Stomach (tissue), 9 donors: Measurements from ENCODE around the gene CASP3. TPM values are rescaled to one million over a fixed set of nuclear protein-coding genes. Genes with fewer than 3 reads are reported as not detected.
A peak's percentile ranks its signal among the peaks of the same experiment; 100 is the strongest.

Experiments
- DNase-seq, 2 donors: peaks; one replicate each; pipeline versions ENCODE4 v3.0.0 to v3.0.0-alpha.2; 2013 to 2019
- H3K27ac ChIP-seq, 5 donors: fragments of 200-600 bp in 4 of 5; sonication (generic) in 4 of 5; one replicate each; pipeline ENCODE4 v1.5.1; 2013 to 2019; ENCODE audit warnings: mild to moderate bottlenecking in 1 of 5, moderate library complexity in 1 of 5
- H3K27me3 ChIP-seq, 3 donors: fragments of 200-600 bp; sonication (generic); one replicate each; pipeline ENCODE4 v1.5.1; 2017 to 2019; ENCODE audit warnings: mixed run types in 1 of 3
- H3K36me3 ChIP-seq, 4 donors: fragments of 200-600 bp; sonication (generic); 1 replicate in 3 of 4; 2 replicates in 1 of 4; pipeline ENCODE4 v1.5.1; 2016 to 2019
- H3K4me1 ChIP-seq, 4 donors: fragments of 200-600 bp; sonication (generic); one replicate each; pipeline ENCODE4 v1.5.1; 2016 to 2019
- H3K4me3 ChIP-seq, 4 donors: fragments of 200-600 bp; sonication (generic) in 3 of 4; one replicate each; pipeline ENCODE4 v1.5.1; 2016 to 2019; ENCODE audit warnings: mild to moderate bottlenecking in 1 of 4
- H3K9me3 ChIP-seq, 4 donors: fragments of 200-600 bp; sonication (generic); one replicate each; pipeline ENCODE4 v1.5.1; 2016 to 2019
- CTCF ChIP-seq, 7 experiments: fragments of 450-650 bp in 4 of 7; fragments of 200-600 bp in 3 of 7; sonication (generic) in 3 of 7; IDR thresholded peaks; one replicate each; pipeline ENCODE4 v1.5.1; 2016 to 2019; ENCODE audit warnings: antibody characterized with exemption in 7 of 7, control low read depth in 2 of 7, mild to moderate bottlenecking in 1 of 7
- EP300 ChIP-seq: sonication (generic); formaldehyde crosslinking; IDR thresholded peaks from one replicate; pipeline ENCODE4 v1.6.1; 2017; ENCODE audit warnings: antibody characterized with exemption
- POLR2A ChIP-seq, 4 donors: fragments of 450-650 bp; IDR thresholded peaks; one replicate each; pipeline ENCODE4 v1.6.1; 2016; ENCODE audit warnings: antibody characterized with exemption in 4 of 4, control low read depth in 2 of 4, mild to moderate bottlenecking in 1 of 4, moderate library complexity in 1 of 4
- POLR2AphosphoS5 ChIP-seq, 3 donors: sonication (generic); formaldehyde crosslinking; IDR thresholded peaks; one replicate each; pipeline ENCODE4 v1.6.1; 2016; ENCODE audit warnings: antibody characterized with exemption in 3 of 3
- WGBS, 5 donors: extraction: QIAGEN DNeasy Blood & Tissue Kit in 3 of 5; methylation state at CpG; one replicate each; pipeline versions ENCODE4 v1.1.5 to v1.1.7; 2013 to 2018; 5-methylcytosine and 5-hydroxymethylcytosine counted together
- intact Hi-C: fragments of 100-400 bp; cut with DNase I; formaldehyde crosslinking; loops from one replicate; pipeline ENCODE4 v1.15.1; 2023; ENCODE audit warnings: low total_unique reads
- polyA plus RNA-seq, 3 donors: library from polyadenylated mRNA; stranded (reverse); fragments of 200-250 nt; gene quantifications; one replicate each; pipeline ENCODE4 v1.2.3, GENCODE V29; 2013
- total RNA-seq, 5 donors: library from RNA; depleted of rRNA; stranded (reverse); fragments of >200 nt; gene quantifications; one replicate each; pipeline versions ENCODE4 v1.1.0 to v1.2.3, GENCODE V29; 2014 to 2016
- donor health status: healthy with polysubstance abuse.
- donor health status: Bipolar disorder and iron deficiency.
- donor health status: healthy.

CASP3 gene
- total and polyA plus RNA-seq, 8 donors: 12.5 to 52.5 (median 18.8) TPM

GRCh38 chr4:184648313-184649025, 778 bp downstream of the CASP3 start:
- no peak for TF ChIP-seq EP300
- peak in 1 of 3 donors; percentile 3 for TF ChIP-seq POLR2AphosphoS5 (IDR thresholded peaks at IDR 0.05)
- intact Hi-C loops: no loop called here
- H3K4me1 ChIP-seq: peaks cover 38 to 69% (median 55%) of the 10 kb centered on the region in 4 donors

GRCh38 chr4:184648054-184648312, 1.3 kb downstream of the CASP3 start:
- WGBS, 5 donors: 2 to 7% (median 5%) methylated on average over 6 of the region's 6 CpGs
- Histone ChIP-seq H3K4me3 (peak overlapping the region; percentile 74 to 93 (median 80)), H3K36me3 (peaks cover 0 to 14% (median 0%) of the 10 kb centered on the region in 4 donors), H3K9me3 (no peaks in the 10 kb centered on the region), H3K4me1 (peaks cover 38 to 64% (median 55%) of the 10 kb centered on the region in 4 donors), H3K27ac (peak overlapping the region; percentile 93 to 100 (median 98)), H3K27me3 (no peaks in the 10 kb centered on the region)
- intact Hi-C loops: no loop called here
- TF ChIP-seq POLR2AphosphoS5 (IDR thresholded peaks at IDR 0.05) (no peak), POLR2A (IDR thresholded peaks at IDR 0.05) (no peak), EP300 (no peak), CTCF (IDR thresholded peaks at IDR 0.05) (no peak)
- no peak for DNase-seq

More at GRCh38 chr4:184648313-184649025, 778 bp downstream of the CASP3 start:
- DNase-seq: peak; percentile 70 to 84
- Histone ChIP-seq H3K36me3 (peaks cover 0 to 10% (median 0%) of the 10 kb centered on the region in 4 donors), H3K4me3 (peak overlapping the region; percentile 74 to 93 (median 80)), H3K27me3 (no peaks in the 10 kb centered on the region), H3K9me3 (no peaks in the 10 kb centered on the region), H3K27ac (peak overlapping the region; percentile 93 to 100 (median 98))
- 0 to 1% (median 1%) methylated on average over 32 to 52 of the region's 52 CpGs for whole genome bisulfite sequencing, 5 donors

GRCh38 chr4:184647266-184648053, 1.8 kb downstream of the CASP3 start:
- peak overlapping the region; percentile 93 to 100 (median 98) for H3K27ac ChIP-seq
- 32 to 40% (median 38%) methylated on average over 7 of the region's 7 CpGs for WGBS, 5 donors
- peak overlapping the region; percentile 74 to 93 (median 80) for H3K4me3 ChIP-seq
- H3K36me3 ChIP-seq: peaks cover 0 to 18% (median 1%) of the 10 kb centered on the region in 4 donors
- DNase-seq: no peak
- H3K4me1 ChIP-seq: peaks cover 38 to 67% (median 55%) of the 10 kb centered on the region in 4 donors
- no peak for TF ChIP-seq EP300
- no peak for TF ChIP-seq POLR2A (IDR thresholded peaks at IDR 0.05)
- no peak for TF ChIP-seq CTCF (IDR thresholded peaks at IDR 0.05)
- no peak for TF ChIP-seq POLR2AphosphoS5 (IDR thresholded peaks at IDR 0.05)
- no peaks in the 10 kb centered on the region for H3K27me3 ChIP-seq
- no peaks in the 10 kb centered on the region for H3K9me3 ChIP-seq
- intact Hi-C loops: no loop called here

GRCh38 chr4:184645904-184646610, 3.2 kb downstream of the CASP3 start:
- intact Hi-C loops: no loop called here
- Histone ChIP-seq H3K9me3 (no peaks in the 10 kb centered on the region), H3K27ac (peak overlapping the region in 3 of 5 donors; percentile 11 to 100 (median 98)), H3K4me1 (peaks cover 42 to 74% (median 57%) of the 10 kb centered on the region in 4 donors), H3K27me3 (no peaks in the 10 kb centered on the region), H3K4me3 (no peak overlapping the region), H3K36me3 (peaks cover 0 to 20% (median 4%) of the 10 kb centered on the region in 4 donors)
- TF ChIP-seq POLR2A (IDR thresholded peaks at IDR 0.05) (no peak), CTCF (IDR thresholded peaks at IDR 0.05) (no peak), EP300 (no peak), POLR2AphosphoS5 (IDR thresholded peaks at IDR 0.05) (no peak)
- 35 to 43% (median 41%) methylated on average over 6 of the region's 6 CpGs for WGBS, 5 donors
- no peak for DNase-seq
